ENCODE results near the gene TEPSIN. TPM values are rescaled to one million over a fixed set of nuclear protein-coding genes. Genes with fewer than 3 reads are reported as not detected.

The TEPSIN gene
- total RNA-seq, 2 experiments from 2014 or later = 28.2 to 32.2 TPM

GRCh38 chr17:81238490-81238814, 403 bp downstream of the TEPSIN start:
- POLR2A ChIA-PET = interaction anchor here (0.5 to 5.0 kb wide), 11 partner anchors 10 to 464 kb away, joined by 3 to 26 read pairs (median 4); partner anchors contain the start of genes CEP131 and MRPL12
- Mint-ChIP-seq H3K4me3 (peak overlapping the region; percentile 75), H3K27ac (no peak overlapping the region), H3K9me3 (no peaks in the 10 kb centered on the region), H3K36me3 (ENCODE audit: low read depth) (peaks cover 24% of the 10 kb centered on the region), H3K27me3 (no peaks in the 10 kb centered on the region), H3K4me1 (ENCODE audit: low read depth) (peaks cover 31% of the 10 kb centered on the region)
- ATAC-seq (no peak), DNase-seq (no peak)
- CTCF ChIA-PET = interaction anchor here (0.8 to 5.5 kb wide), 7 partner anchors 9 to 246 kb away, joined by 3 to 30 read pairs (median 3); partner anchors contain the start of gene SLC38A10
- TF ChIP-seq, protein P1, sequence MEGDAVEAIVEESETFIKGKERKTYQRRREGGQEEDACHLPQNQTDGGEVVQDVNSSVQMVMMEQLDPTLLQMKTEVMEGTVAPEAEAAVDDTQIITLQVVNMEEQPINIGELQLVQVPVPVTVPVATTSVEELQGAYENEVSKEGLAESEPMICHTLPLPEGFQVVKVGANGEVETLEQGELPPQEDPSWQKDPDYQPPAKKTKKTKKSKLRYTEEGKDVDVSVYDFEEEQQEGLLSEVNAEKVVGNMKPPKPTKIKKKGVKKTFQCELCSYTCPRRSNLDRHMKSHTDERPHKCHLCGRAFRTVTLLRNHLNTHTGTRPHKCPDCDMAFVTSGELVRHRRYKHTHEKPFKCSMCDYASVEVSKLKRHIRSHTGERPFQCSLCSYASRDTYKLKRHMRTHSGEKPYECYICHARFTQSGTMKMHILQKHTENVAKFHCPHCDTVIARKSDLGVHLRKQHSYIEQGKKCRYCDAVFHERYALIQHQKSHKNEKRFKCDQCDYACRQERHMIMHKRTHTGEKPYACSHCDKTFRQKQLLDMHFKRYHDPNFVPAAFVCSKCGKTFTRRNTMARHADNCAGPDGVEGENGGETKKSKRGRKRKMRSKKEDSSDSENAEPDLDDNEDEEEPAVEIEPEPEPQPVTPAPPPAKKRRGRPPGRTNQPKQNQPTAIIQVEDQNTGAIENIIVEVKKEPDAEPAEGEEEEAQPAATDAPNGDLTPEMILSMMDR (IDR thresholded peaks at IDR 0.05) = no peak
- intact Hi-C loops (cut with micrococcal nuclease) = no loop called here

DNA sequence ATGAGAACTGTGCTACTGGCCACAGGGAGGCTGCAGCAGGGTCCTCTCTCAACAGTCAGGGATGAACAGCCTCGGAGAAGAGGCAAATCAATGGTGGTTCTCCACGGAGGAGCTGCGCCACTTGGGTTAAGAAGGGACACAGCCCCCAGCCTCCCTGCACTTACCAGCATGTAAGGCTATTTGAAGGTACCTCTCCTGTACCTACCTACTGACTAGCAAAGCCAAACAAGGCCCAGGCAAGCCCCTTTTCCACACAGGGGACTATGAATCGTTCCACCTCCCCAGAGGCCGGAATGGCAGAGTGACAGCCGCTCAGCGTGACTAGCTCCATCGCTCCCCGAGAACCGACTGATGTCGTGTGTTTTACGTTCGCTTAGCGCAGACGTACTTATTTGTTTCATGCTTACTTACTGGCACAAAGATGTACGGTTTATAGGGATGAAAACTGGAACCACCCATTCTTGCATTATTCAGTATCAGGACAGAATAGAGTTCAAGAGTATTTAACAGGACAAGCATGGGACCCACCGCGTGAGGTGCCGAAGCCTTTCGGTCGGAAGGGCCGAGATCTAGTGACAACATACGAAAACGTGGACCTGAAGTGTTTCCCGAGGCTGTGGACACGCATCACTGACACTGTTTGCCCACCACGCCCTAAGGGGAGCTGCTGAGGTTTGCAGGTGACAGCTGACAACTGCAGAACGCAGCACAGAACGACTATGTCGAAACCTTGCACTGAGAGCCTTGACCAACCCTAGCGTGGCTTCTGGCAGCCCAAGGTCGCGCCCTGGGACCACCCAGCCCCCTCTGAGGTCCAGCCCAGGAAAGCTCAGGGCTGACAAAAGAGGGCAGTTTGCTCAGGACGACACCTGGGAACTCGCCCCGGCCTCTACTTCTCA, 1.0 kb downstream of the TEPSIN start:
- H3K27me3 Mint-ChIP-seq = no peaks in the 10 kb centered on the region
- peak overlapping the region; percentile 75 for H3K4me3 Mint-ChIP-seq
- TF ChIP-seq, protein P1 (IDR thresholded peaks at IDR 0.05) = no peak
- ChIA-PET POLR2A (interaction anchor here (0.5 to 5.0 kb wide), 10 partner anchors 8 to 315 kb away, joined by 3 to 26 read pairs (median 4); partner anchors contain the start of gene CEP131), CTCF (interaction anchor here (0.8 to 5.5 kb wide), 5 partner anchors 8 to 364 kb away, joined by 3 to 30 read pairs (median 4); partner anchors contain the start of gene SLC38A10)
- H3K4me1 Mint-ChIP-seq (ENCODE audit: low read depth) = peaks cover 31% of the 10 kb centered on the region
- H3K9me3 Mint-ChIP-seq = no peaks in the 10 kb centered on the region
- intact Hi-C loops (cut with micrococcal nuclease) = no loop called here
- DNase-seq (no peak), ATAC-seq (no peak)
- H3K27ac Mint-ChIP-seq = peak overlapping the region; percentile 11
- peaks cover 24% of the 10 kb centered on the region for H3K36me3 Mint-ChIP-seq (ENCODE audit: low read depth)

GRCh38 chr17:81236784-81237183, 2.1 kb downstream of the TEPSIN start:
- intact Hi-C loops (cut with micrococcal nuclease) = no loop called here
- POLR2A ChIA-PET = interaction anchor here (5.0 kb wide), 1 partner anchor 11 kb away, joined by 26 read pairs; no protein-coding TSS in a partner anchor

DNA sequence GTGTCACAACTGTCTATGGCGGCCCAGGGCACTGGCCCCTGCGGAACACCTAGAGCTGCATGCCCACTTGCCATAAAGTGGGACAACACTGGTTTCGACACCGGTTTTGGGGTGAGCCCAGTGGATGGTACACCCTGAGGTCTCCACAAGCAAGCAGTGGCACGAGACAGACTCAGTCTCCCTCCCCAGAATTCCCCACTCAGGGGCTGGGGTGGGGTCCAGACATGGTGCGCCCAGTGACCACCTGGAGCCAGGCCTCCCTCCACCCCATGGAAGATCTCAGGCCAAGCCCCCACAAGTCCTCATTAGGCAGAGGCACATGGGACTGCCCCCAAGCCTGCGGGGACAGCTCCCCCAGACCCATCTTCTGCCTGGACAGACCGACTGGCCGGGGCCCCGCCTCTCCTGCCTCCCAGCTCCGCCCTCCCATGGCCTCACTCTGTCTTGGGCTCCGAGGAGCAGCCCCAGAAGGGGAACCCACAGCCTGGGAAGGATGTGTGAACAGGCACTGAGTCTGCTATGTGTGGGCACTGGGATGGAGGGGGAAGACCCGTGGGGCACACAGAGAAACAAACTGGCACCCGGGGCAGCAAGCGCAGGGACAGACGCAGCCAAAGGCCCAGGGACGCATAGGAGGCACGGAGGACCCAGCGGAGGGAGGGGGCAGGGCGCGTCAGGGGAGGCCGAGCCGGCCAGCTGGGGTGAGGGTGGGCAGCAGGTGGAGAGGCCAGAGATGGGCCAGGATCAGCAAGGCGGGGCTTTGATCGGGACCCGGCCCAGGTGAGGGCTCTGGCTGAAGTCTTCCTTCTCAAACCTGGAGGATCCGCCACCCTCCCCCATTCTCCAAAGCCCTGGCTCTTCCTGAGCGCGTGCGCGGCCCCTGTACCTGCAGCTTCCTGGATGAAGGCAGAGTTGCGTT, 2.8 kb downstream of the TEPSIN start:
- CTCF ChIA-PET = interaction anchor here (1.2 kb wide), 1 partner anchor 134 kb away, joined by 5 read pairs; no protein-coding TSS in a partner anchor
- ATAC-seq = no peak
- TF ChIP-seq, protein P1 (IDR thresholded peaks at IDR 0.05) = no peak
- no peak for DNase-seq
- H3K9me3 Mint-ChIP-seq = no peaks in the 10 kb centered on the region
- peaks cover 13% of the 10 kb centered on the region for H3K36me3 Mint-ChIP-seq (ENCODE audit: low read depth)
- no peaks in the 10 kb centered on the region for H3K27me3 Mint-ChIP-seq
- intact Hi-C loops (cut with micrococcal nuclease) = no loop called here
- POLR2A ChIA-PET = no interaction called here
- H3K27ac Mint-ChIP-seq = no peak overlapping the region
- H3K4me3 Mint-ChIP-seq = no peak overlapping the region
- peaks cover 18% of the 10 kb centered on the region for H3K4me1 Mint-ChIP-seq (ENCODE audit: low read depth)

More at GRCh38 chr17:81236784-81237183, 2.1 kb downstream of the TEPSIN start:
- ATAC-seq (no peak), DNase-seq (no peak)
- H3K36me3 Mint-ChIP-seq (ENCODE audit: low read depth) = peaks cover 19% of the 10 kb centered on the region
- H3K9me3 Mint-ChIP-seq = no peaks in the 10 kb centered on the region
- CTCF ChIA-PET = interaction anchor here (1.2 kb wide), 1 partner anchor 365 kb away, joined by 4 read pairs; no protein-coding TSS in a partner anchor
- H3K4me3 Mint-ChIP-seq = no peak overlapping the region
- TF ChIP-seq, protein P1 (IDR thresholded peaks at IDR 0.05) = no peak
- no peak overlapping the region for H3K27ac Mint-ChIP-seq
- H3K4me1 Mint-ChIP-seq (ENCODE audit: low read depth) = peaks cover 25% of the 10 kb centered on the region
- no peaks in the 10 kb centered on the region for H3K27me3 Mint-ChIP-seq
